ENCODE results near the gene ZCCHC3. TPM values are rescaled to one million over a fixed set of nuclear protein-coding genes. Genes with fewer than 3 reads are reported as not detected.

Gene ZCCHC3
- total RNA-seq, 2 experiments from 2014 or later: 27.4 to 28.2 TPM

DNA sequence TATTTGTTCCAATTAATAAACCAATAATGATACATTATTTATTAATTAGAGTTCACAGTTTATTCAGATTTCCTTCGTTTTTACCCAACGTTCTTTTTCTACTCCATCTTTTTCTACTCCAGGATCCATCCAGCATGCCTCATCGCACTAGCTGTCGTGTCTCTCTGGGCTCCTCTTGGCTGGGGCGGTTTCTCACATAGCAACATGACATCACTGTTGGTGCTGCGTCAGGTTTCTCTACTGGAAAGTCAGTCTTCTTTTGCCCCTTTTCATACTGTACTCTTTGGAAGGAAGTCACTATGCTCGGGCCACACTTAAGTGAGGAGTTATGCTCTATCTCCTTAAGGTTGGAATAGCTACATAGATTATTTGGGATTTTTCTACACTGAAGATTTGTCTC lies 14.2 kb downstream of the ZCCHC3 start:
- no peaks in the 10 kb centered on the region for H3K27me3 Mint-ChIP-seq
- DNase-seq (no peak), ATAC-seq (no peak)
- CTCF ChIA-PET: no interaction called here
- no peak overlapping the region for H3K27ac Mint-ChIP-seq
- peaks cover 19% of the 10 kb centered on the region for H3K4me1 Mint-ChIP-seq
- H3K36me3 Mint-ChIP-seq: no peaks in the 10 kb centered on the region
- H3K9me3 Mint-ChIP-seq (ENCODE audit: low read depth): no peaks in the 10 kb centered on the region
- H3K4me3 Mint-ChIP-seq: no peak overlapping the region

GRCh38 chr20:312067-312466 lies 14.7 kb downstream of the ZCCHC3 start:
- no peaks in the 10 kb centered on the region for H3K36me3 Mint-ChIP-seq
- ATAC-seq (no peak), DNase-seq (no peak)
- H3K27ac Mint-ChIP-seq: no peak overlapping the region
- H3K9me3 Mint-ChIP-seq (ENCODE audit: low read depth): no peaks in the 10 kb centered on the region
- H3K4me3 Mint-ChIP-seq: no peak overlapping the region
- peaks cover 18% of the 10 kb centered on the region for H3K4me1 Mint-ChIP-seq
- H3K27me3 Mint-ChIP-seq: no peaks in the 10 kb centered on the region
- CTCF ChIA-PET: no interaction called here

GRCh38 chr20:312866-313265 lies 15.5 kb downstream of the ZCCHC3 start:
- H3K4me3 Mint-ChIP-seq: no peak overlapping the region
- H3K36me3 Mint-ChIP-seq: no peaks in the 10 kb centered on the region
- H3K27ac Mint-ChIP-seq: no peak overlapping the region
- DNase-seq (no peak), ATAC-seq (no peak)
- no peaks in the 10 kb centered on the region for H3K27me3 Mint-ChIP-seq
- CTCF ChIA-PET: no interaction called here
- peaks cover 18% of the 10 kb centered on the region for H3K4me1 Mint-ChIP-seq
- H3K9me3 Mint-ChIP-seq (ENCODE audit: low read depth): no peaks in the 10 kb centered on the region

DNA sequence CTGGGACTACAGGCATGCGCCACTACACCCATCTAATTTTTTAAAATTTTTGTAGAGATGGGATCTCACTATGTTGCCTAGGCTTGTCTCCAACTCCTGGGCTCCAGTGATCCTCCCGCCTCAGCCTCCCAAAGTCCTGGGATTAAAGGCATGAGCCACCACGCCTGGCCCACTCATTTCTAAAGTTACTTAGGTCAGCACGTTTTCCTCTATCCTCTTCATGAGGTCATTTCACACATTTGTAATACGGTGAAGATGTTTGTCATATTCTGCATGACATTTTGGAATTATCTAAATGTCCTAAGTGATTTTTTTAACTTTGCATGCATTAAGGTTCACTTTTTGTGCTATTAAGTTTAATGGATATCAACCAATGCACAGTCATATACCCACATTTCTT lies 16.0 kb downstream of the ZCCHC3 start:
- H3K27ac Mint-ChIP-seq: no peak overlapping the region
- CTCF ChIA-PET: interaction anchor here (1.2 kb wide), 1 partner anchor 8 kb away, joined by 5 read pairs; no protein-coding TSS in a partner anchor
- no peak for ATAC-seq
- H3K36me3 Mint-ChIP-seq: no peaks in the 10 kb centered on the region
- H3K9me3 Mint-ChIP-seq (ENCODE audit: low read depth): no peaks in the 10 kb centered on the region
- DNase-seq: no peak
- H3K27me3 Mint-ChIP-seq: no peaks in the 10 kb centered on the region
- H3K4me1 Mint-ChIP-seq: peaks cover 18% of the 10 kb centered on the region
- H3K4me3 Mint-ChIP-seq: no peak overlapping the region

DNA sequence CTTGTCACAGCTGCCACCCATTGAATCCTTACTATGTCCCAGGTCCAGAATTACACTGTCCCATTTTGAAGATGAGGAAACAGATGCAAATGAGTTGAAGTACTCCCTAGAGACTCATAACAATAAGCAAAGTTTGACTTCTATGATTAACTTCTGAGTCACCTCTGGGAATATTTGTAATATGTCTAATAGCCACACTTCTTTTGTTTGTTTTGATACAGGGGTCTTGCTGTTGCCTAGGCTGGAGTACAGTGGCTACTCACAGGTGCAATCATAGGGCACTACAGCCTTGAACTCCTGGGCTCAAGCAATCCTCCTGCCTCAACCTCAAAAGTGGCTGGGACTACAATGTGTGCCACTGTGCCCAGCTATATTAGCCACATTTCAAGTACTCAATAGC lies 16.6 kb downstream of the ZCCHC3 start:
- CTCF ChIA-PET: interaction anchor here (1.2 to 1.8 kb wide), 2 partner anchors 8 to 16 kb away, joined by 5 to 7 read pairs; no protein-coding TSS in a partner anchor
- no peak overlapping the region for H3K27ac Mint-ChIP-seq
- DNase-seq (no peak), ATAC-seq (no peak)
- H3K36me3 Mint-ChIP-seq: no peaks in the 10 kb centered on the region
- H3K9me3 Mint-ChIP-seq (ENCODE audit: low read depth): no peaks in the 10 kb centered on the region
- peaks cover 18% of the 10 kb centered on the region for H3K4me1 Mint-ChIP-seq
- H3K4me3 Mint-ChIP-seq: no peak overlapping the region
- H3K27me3 Mint-ChIP-seq: no peaks in the 10 kb centered on the region

DNA sequence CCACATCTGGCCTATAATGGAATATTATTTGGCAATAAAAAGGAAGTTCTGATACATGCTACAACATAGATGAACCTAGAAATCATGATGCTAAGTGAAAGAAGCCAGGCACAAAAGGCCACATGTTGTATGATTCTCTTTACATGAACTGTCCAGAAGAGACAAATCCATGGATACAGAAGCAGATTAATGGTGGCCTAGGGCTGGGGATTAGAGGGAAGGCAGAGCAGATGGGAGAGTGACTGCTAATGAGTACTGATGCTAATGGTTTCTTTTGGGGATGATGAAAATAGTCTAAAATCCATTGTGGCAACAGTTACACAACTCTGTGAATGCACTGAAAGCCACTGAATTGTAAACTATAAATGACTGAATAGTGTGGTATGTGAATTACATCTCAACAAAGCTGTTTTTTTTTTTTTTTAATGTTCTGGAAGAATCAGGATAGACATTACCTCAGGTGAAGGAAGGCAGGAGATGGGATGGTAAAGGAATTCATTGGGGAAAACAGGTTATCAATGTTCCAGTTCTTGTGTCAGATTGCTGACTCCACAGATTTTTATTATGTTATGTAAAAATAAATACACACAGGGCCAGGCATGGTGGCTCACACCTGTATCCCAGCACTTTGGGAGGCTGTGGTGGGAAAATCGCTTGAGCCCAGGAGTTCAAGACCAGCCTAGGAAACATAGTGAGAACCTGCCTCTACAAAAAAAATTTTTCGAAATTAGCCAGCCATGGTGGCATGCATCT lies 19.1 kb downstream of the ZCCHC3 start:
- Mint-ChIP-seq H3K27ac (no peak overlapping the region), H3K36me3 (peaks cover 3% of the 10 kb centered on the region), H3K4me1 (peaks cover 8% of the 10 kb centered on the region), H3K4me3 (no peak overlapping the region), H3K9me3 (ENCODE audit: low read depth) (no peaks in the 10 kb centered on the region), H3K27me3 (no peaks in the 10 kb centered on the region)
- DNase-seq (no peak), ATAC-seq (no peak)
- CTCF ChIA-PET: no interaction called here

DNA sequence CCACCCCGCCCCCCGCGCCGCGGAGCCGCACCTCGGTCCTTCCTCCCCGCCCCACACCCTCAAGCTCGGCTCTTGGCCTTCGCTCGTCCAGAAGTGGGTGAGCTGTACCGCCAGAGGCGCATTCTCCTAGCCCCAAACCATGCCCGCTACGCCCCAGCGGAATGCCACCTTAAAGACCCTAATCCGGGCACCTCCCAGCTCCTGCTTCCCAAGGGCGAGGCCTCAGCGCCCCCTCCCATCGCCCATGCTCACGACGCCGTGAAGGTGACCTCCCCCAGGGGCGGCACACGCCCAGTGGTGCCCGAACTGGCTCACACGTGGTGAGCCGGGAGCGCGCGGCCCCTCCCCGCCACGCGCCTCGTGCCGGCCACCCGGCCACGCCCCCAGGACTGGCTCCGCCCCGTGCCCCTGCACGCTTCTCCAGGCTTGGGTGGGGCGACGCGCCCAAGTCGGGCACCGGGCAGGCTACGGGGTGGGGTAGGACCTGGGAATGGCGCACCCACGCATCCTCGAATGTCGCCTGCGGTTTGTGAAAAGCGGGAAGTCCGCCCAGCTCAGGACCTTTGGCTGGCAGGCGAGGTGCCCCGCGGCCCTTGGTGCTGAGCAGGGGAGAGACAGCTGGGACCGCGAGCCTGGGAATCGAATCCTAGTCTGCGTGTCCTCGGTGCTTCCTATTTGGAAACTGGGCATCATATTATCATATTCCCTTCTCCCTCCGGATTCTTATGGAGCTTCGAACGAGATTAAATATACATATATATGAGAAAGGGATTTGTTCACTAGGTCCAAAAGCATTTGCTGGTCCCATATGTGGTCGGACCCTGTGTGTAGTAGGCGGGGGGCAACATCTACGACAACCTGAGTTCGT lies 27.0 kb downstream of the ZCCHC3 start:
- Mint-ChIP-seq H3K4me3 (peak overlapping the region; percentile 87), H3K4me1 (peaks cover 16% of the 10 kb centered on the region), H3K27ac (peak overlapping the region; percentile 86), H3K27me3 (no peaks in the 10 kb centered on the region), H3K36me3 (peaks cover 3% of the 10 kb centered on the region), H3K9me3 (ENCODE audit: low read depth) (no peaks in the 10 kb centered on the region)
- DNase-seq (peak; percentile 92), ATAC-seq (peak; percentile 71)
- CTCF ChIA-PET: interaction anchor here (0.6 to 3.4 kb wide), 10 partner anchors 10 to 154 kb away, joined by 3 to 30 read pairs (median 4); partner anchors contain the start of gene ZCCHC3

DNA sequence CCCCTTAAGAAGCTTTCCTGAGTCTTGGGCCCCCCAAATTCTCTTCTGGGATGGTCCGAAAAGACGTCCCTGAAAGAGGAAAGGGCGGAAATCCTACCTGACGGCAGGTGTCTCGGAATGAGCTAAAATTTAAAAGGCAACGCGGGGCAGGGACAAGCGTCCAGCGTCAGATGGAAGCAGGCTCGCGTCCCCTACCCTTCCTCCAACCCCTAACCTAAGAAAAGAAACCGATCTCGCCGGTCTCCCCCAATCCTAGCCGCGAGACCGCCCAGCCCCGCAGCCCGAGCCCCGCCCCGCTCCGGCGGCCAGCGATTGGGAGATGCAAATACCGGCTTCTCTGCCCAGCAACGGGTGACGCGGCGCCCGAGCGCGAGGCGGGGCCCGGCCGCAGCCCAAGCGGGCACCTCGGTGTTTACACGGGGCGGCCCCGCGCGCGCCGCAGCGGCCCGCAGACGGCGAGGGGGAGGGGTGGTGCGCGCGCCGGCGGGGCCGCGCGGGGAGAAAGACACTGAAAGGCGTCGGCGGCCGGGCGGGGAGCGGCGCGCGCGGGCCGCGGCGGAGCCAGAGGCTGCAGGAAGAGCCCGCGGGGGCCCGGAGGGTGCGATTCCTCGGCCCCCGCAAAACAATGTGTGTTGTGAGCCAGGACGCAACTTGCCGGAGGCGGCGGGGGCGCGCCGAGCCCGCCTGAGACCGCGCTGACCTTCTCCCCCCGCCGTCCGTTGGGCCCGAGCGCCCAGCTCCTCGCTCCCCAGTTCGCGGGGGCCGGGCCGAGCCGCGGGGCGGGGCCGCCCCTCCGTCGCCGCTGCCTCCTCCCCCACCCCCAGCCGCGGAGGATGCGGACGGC lies 27.9 kb downstream of the ZCCHC3 start, which contains the start of gene SOX12:
TSS of gene SOX12 (plus strand) at position 508 of the 844 bp plus-strand sequence. CDS start 373 bp downstream, outside the sequence.
- peaks cover 1% of the 10 kb centered on the region for H3K36me3 Mint-ChIP-seq
- DNase-seq: peak; percentile 97
- H3K9me3 Mint-ChIP-seq (ENCODE audit: low read depth): no peaks in the 10 kb centered on the region
- peak within 1 kb of the TSS; percentile 87 for H3K4me3 Mint-ChIP-seq
- no peaks in the 10 kb centered on the region for H3K27me3 Mint-ChIP-seq
- H3K4me1 Mint-ChIP-seq: peaks cover 22% of the 10 kb centered on the region
- peak; percentile 81 for ATAC-seq
- CTCF ChIA-PET: interaction anchor here (1.3 to 3.4 kb wide), 7 partner anchors 16 to 88 kb away, joined by 3 to 30 read pairs (median 5); partner anchors contain the start of gene ZCCHC3
- peak within 1 kb of the TSS; percentile 86 for H3K27ac Mint-ChIP-seq

DNA sequence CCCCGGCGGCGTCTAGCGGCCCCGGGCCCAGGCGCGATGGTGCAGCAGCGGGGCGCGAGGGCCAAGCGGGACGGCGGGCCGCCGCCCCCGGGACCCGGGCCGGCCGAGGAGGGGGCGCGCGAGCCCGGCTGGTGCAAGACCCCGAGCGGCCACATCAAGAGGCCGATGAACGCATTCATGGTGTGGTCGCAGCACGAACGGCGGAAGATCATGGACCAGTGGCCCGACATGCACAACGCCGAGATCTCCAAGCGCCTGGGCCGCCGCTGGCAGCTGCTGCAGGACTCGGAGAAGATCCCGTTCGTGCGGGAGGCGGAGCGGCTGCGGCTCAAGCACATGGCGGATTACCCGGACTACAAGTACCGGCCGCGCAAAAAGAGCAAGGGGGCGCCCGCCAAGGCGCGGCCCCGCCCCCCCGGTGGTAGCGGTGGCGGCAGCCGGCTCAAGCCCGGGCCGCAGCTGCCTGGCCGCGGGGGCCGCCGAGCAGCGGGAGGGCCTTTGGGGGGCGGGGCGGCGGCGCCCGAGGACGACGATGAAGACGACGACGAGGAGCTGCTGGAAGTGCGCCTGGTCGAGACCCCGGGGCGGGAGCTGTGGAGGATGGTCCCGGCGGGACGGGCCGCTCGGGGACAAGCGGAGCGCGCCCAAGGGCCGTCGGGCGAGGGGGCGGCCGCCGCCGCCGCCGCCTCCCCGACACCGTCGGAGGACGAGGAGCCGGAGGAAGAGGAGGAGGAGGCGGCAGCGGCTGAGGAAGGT lies 28.7 kb downstream of the ZCCHC3 start:
- peaks cover 1% of the 10 kb centered on the region for H3K36me3 Mint-ChIP-seq
- ATAC-seq: peak; percentile 1

GRCh38 chr20:326645-327185 lies 29.3 kb downstream of the ZCCHC3 start:
- CTCF ChIA-PET: interaction anchor here (0.5 to 3.4 kb wide), 3 partner anchors 29 to 203 kb away, joined by 3 to 30 read pairs (median 4); partner anchors contain the start of gene ZCCHC3
- DNase-seq (no peak), ATAC-seq (no peak)
- H3K27ac Mint-ChIP-seq: peak overlapping the region; percentile 36
- H3K9me3 Mint-ChIP-seq (ENCODE audit: low read depth): no peaks in the 10 kb centered on the region
- no peaks in the 10 kb centered on the region for H3K36me3 Mint-ChIP-seq
- H3K4me3 Mint-ChIP-seq: peak overlapping the region; percentile 71
- peaks cover 26% of the 10 kb centered on the region for H3K4me1 Mint-ChIP-seq
- H3K27me3 Mint-ChIP-seq: no peaks in the 10 kb centered on the region

More for the DNA sequence above, 28.7 kb downstream of the ZCCHC3 start:
- Mint-ChIP-seq H3K27ac (peak overlapping the region; percentile 73), H3K4me1 (peaks cover 26% of the 10 kb centered on the region), H3K9me3 (ENCODE audit: low read depth) (no peaks in the 10 kb centered on the region), H3K27me3 (no peaks in the 10 kb centered on the region), H3K4me3 (peak overlapping the region; percentile 71)
- CTCF ChIA-PET: interaction anchor here (0.5 to 3.4 kb wide), 4 partner anchors 17 to 204 kb away, joined by 3 to 30 read pairs (median 4); partner anchors contain the start of gene ZCCHC3
- peak; percentile 68 for DNase-seq

DNA sequence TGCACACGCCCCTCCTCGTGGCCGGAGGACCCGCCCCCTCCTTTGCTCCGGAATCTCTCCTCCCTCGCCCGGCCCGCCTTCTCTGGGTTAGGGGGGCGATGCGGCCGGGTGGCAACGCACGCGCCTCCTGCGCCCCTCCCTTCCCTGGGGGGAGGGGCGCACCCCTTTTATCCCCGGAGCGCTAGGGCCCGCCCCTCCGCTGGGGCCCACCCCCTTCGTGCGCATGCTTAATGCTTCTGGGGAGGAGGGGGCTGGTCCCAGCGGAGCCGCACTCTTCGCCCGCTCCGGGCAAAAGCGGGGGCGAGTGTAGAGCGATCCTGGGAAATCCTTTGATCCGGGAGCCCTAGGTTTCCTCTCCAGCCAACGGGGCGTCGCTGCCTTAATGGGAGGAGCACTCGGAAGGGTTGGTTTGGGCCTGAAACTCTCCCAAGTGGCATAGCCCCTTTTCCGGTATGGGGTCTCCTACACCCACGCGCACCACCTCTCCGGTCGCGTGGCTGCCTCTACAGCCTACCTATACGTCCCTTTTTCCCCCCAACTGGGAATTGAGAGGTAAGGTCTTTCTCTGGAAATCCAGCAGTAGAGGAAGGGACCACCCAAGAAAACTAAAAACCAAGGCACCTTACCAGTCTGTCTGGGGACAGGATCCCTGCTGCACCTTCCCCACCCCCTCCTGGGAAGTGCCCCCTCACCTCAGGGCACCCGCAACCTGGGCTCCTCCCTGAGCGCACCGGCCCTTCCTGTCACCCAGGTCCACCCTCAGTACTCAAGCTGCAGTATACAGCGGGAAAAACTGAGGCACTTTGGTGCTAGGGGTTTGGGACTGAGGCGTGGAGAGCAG lies 30.0 kb downstream of the ZCCHC3 start:
- H3K9me3 Mint-ChIP-seq (ENCODE audit: low read depth): no peaks in the 10 kb centered on the region
- peak; percentile 84 for DNase-seq
- CTCF ChIA-PET: interaction anchor here (1.5 kb wide), 1 partner anchor 14 kb away, joined by 5 read pairs; no protein-coding TSS in a partner anchor
- H3K4me3 Mint-ChIP-seq: peak overlapping the region; percentile 71
- ATAC-seq: peak; percentile 1
- no peaks in the 10 kb centered on the region for H3K27me3 Mint-ChIP-seq
- H3K4me1 Mint-ChIP-seq: peaks cover 26% of the 10 kb centered on the region
- no peaks in the 10 kb centered on the region for H3K36me3 Mint-ChIP-seq
- H3K27ac Mint-ChIP-seq: peak overlapping the region; percentile 52
